ENCODE results near the gene POLR3B. TPM values are rescaled to one million over a fixed set of nuclear protein-coding genes. Genes with fewer than 3 reads are reported as not detected.
A peak's percentile ranks its signal among the peaks of the same experiment; 100 is the strongest.
"Not testable (repeated sequence)": the region's sequence is repeated elsewhere in the genome, so short reads cannot be mapped to it uniquely, and the experiment has no call there.

Gene POLR3B
- total RNA-seq = 24.4 TPM

DNA sequence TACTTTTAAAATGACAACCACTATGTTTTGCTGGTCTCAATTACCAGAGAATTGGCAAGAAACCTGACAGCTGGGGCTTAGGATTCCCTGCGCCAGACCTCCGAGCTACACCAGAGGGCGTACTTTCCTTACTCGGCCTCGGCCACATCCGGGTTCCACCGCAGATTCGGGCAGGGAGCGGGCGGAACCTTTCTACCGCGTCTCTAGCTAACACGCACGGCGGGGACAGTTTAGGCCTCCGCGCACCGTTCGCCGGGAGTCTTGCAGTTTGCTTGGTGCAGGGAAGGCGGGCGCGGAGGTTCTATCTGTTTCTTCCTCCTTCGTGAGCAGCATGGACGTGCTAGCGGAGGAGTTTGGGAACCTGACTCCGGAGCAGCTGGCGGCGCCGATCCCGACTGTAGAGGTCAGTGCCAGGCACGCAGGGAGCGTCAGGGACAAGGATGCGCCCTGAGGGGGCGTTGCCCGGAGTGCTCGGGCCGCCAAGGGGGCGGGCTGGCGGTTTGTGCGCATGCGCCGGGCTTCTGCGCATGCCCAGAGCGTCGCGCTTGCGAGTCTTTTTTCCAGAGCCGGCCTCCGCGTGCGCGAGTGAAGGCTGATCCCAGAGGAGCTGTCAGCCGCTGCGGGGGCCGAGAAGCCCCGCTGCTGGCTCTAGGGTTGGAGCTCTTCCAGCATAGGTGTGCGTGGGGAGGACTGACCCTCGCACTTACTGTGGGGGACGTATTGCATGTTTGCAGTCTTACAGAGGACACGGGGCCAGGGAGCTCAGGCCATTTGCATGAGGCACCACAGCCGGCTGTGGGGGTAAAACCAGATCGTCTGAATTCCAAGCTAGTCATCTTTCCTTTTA, at the start of gene POLR3B:
Gene POLR3B (plus strand): TSS at position 200 of the 847 bp plus-strand sequence. CDS start 132 bp downstream, at position 332.
- peak; percentile 96 for DNase-seq (ENCODE audit: low spot score)

- no peak for DNase-seq (ENCODE audit: low spot score)
These were observed 49.4 kb upstream of the POLR3B start for GRCh38 chr12:106308121-106308520.

DNA sequence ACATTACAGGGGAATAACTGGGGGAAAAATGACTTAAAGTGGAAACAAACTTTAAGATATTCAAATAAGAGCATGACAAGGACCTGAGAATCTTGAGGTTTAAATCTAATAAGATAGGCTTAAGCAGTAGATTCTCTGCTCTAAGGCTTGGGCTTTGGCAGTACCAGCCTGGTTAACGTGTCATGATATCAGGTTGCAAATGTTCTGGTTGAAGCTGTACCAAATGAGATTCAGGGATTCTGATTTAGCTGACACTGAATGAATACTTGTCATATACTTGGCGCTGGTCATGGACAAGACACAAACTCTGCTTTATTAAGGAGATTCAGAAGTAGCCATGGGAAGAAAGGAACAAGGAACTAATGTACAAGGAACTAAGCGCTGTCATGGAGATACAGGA, 48.9 kb upstream of the POLR3B start:
- no peak for DNase-seq (ENCODE audit: low spot score)

GRCh38 chr12:106309671-106310505, 47.7 kb upstream of the POLR3B start:
- no peak for DNase-seq (ENCODE audit: low spot score)

- no peak for DNase-seq (ENCODE audit: low spot score)
These were observed 46.9 kb upstream of the POLR3B start for GRCh38 chr12:106310687-106311086.

- DNase-seq (ENCODE audit: low spot score) = no peak
These were observed 46.4 kb upstream of the POLR3B start for GRCh38 chr12:106311139-106311538.

DNA sequence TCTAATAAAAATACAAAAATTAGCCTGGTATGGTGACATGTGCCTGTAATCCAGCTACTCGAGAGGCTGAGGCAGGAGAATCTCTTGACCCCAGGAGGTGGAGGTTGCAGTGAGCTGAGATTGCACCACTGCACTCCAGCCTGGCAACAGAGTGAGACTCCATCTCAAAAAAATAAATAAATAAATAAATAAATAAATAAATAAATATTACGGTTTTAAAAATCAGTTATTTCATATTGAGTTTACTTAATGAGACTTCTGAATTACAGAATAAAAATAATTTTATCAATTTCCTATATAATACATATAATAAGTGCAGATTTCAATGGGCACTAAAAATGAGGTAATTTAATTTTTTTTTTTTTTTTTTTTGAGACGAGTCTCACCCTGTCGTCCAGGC, 44.1 kb upstream of the POLR3B start:
- not testable (repeated sequence) for DNase-seq (ENCODE audit: low spot score)

DNA sequence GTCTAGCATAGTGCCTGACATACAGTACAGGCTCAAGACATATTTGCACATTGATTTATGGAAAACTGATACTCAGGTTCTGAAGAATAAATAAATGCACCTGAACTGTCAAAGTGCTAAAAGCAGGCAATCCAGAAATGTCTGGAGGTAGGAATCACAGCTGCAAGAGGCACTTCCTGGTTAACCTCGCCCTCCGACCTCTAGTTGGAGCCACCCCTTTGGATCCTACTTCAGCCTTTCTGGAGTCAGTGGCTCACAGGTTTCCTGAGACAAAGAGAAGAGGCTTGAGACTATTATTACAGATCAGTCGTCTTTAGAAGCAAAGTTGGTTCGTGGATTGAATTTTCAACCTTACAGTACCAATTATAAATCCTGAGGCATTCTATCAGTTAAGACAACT, 42.0 kb upstream of the POLR3B start:
- DNase-seq (ENCODE audit: low spot score) = no peak

GRCh38 chr12:106317406-106318082, 40.0 kb upstream of the POLR3B start:
- no peak for DNase-seq (ENCODE audit: low spot score)

DNA sequence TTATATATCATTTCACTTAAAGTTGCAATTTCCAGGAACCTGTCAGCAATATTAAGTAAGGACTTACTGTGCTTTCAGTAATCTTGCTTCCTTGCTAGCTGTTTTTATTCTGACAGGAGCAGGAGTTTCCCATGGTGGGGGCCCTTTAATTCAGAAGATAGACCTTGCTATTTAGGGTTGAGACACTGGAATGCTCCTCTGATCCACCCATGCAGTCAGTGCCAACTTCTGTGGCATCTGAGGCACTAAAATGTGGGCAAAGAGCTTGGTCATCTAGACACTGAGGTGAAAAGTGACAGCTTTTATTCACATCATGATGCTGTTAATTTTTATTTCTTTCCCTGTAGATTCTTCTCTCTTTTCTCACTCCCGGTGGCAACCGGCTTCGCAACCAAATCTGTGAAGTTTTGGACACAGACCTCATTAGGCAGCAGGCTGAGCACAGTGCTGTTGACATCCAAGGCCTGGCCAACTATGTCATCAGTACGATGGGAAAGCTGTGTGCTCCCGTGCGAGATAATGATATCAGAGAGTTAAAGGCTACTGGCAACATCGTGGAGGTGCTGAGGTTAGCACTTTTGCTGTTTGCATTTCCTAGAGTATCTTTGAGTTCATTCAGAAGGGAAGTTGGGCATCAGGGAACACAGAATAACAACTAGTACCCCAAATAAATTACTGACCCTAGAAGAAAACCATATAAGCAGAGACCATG, 36.3 kb upstream of the POLR3B start:
- DNase-seq (ENCODE audit: low spot score) = no peak

- DNase-seq (ENCODE audit: low spot score) = no peak
These were observed 34.0 kb upstream of the POLR3B start for GRCh38 chr12:106323537-106323936.

DNA sequence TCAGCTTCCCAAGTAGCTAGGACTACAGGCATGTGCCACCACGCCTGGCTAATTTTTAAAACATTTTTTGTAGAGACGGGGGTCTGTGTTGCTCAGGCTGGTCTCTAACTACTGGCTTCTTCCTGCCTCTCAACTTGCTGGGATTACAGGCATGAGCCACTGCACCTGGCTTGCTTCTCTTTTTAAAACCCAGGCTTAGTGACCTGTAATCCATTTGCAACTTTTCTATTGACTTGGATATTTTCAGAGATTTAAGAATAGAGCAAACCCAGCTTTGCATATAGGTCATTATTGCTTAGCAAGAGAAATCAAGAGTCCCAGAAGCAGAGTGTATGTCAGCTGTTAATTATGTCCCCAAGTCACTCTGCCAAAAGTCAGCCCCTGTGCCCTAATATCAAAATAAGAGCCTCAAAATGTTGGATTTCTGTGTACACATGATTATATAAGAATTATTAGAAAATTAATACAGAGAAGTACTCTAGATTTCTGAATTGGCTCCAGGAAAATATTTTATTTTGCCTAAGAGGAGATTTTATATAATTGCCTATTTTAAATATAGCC, 30.2 kb upstream of the POLR3B start:
- no peak for DNase-seq (ENCODE audit: low spot score)

GRCh38 chr12:106328735-106329134, 28.8 kb upstream of the POLR3B start:
- no peak for DNase-seq (ENCODE audit: low spot score)

DNA sequence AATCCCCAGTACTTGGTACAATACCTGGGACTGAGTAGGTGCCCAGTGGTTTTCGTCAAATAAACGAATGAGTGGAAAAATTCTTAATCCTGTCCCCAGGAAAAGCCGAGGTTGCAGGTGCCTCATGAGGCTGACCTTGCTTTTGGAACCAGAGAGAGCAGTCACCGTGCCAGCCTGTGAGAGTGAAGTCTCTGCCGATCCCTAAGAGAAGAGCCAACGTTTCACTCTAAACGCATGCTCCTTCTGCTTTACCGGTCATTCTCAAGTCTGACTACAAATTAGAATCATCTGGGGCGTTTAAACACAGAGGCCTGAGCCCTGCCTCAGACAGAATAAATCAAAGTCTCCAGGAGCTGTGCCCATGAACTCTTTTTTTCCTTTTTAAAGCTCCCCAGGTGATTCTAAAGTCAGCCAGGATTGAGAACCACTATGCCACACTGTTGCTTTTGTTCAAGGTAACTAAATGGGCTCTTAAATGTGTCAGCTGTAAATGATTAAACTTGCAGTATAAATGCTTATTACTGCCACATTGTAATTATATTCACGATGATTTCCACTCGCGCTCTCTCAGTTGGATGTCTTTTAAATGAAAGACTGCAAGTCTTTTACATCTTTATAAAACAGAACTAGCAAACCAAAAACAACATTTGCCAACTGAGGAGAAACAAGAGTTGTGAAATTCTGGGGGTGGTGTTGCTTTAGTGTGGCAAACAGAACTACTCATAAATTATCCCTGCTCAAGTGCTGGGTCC, 28.1 kb upstream of the POLR3B start:
- no peak for DNase-seq (ENCODE audit: low spot score)

DNA sequence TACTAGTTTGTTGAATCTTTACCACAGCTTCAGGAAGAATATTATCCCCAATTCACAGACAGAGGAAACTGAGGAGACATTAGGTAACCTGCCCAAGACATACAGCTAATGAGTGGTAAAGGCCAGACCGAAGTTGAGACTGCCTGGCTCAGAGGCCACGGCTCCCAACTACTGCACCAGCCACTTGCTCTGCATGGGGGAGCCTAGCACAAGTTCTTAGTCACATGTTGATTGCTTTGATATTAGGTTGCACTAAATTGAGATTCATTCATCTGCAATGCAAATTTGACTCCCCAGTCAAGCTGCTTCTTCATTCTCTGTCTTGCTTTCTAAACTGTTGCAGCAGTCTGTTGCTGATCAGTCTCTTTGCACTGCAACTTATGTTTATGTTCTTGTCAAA, 25.9 kb upstream of the POLR3B start:
- DNase-seq (ENCODE audit: low spot score) = no peak

- DNase-seq (ENCODE audit: low spot score) = no peak
These were observed 25.0 kb upstream of the POLR3B start for GRCh38 chr12:106332536-106332935.

- no peak for DNase-seq (ENCODE audit: low spot score)
These were observed 24.5 kb upstream of the POLR3B start for GRCh38 chr12:106333010-106333409.

- no peak for DNase-seq (ENCODE audit: low spot score)
These were observed 23.8 kb upstream of the POLR3B start for GRCh38 chr12:106333756-106334155.

DNA sequence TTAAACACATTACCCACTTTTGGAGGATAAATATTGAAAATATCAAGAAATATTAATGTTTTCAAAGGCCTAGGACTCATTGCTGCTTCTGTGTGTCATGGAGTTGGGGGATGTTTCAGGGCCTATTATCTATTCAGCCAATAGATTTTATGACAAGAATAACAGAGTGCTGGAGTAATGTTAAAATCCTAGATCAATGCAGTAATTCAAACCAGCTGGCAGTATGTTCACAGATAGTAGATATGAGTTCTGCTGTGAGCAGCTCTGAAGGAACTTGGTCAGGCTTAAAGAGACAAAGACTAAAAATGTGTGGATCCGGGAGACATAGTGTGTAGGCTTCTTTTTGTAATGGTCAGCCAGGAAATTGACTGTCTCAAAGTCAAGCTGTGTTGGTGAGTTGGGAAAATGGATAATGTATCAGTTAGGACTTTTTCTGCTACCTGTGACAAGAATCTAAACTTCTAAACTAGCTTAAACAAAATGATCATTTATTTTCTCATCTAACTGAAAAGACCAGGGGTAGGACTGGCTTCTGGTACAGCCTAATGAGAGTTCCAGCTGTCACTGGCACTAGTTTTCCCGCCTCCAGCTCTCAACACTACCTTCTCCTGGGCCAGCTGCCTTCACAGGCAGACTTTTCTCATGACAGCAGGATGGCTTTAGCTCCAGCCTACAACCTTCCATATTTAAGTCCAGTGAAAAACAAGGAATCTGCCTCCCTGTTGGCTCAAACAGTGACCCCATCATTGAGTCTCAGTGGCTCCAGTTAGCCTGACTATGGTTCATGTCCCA, 16.3 kb upstream of the POLR3B start:
- no peak for DNase-seq (ENCODE audit: low spot score)

Data from ureter (tissue), 1 donor.